GM19023 (cell line): ENCODE measurements around the gene NIT2.
"Not testable (repeated sequence)": the region's sequence is repeated elsewhere in the genome, so short reads cannot be mapped to it uniquely, and the experiment has no call there.

ENCODE experiments used
- ATAC-seq: cut with Tn5 transposase; IDR thresholded peaks from one replicate; pipeline ENCODE4 v1.9.1; 2021; ENCODE audit warnings: mild to moderate bottlenecking, moderate library complexity; ENCODE audit not compliant: unreplicated experiment

Gene NIT2

DNA sequence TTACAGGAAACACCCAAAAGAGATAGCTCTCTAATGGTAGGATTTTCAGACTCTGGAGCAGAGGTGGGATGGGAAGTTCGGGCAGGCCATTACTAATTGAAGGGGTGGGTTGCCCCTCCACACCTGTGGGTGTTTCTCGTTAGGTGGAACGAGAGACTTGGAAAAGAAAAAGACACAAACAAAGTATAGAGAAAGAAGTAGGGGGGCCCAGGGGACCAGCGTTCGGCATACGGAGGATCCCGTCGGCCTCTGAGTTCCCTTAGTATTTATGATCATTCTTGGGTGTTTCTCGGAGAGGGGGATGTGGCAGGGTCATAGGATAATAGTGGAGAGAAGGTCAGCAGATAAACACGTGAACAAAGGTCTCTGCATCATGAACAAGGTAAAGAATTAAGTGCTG, 1.7 kb downstream of the NIT2 start:
- ATAC-seq = not testable (repeated sequence)

DNA sequence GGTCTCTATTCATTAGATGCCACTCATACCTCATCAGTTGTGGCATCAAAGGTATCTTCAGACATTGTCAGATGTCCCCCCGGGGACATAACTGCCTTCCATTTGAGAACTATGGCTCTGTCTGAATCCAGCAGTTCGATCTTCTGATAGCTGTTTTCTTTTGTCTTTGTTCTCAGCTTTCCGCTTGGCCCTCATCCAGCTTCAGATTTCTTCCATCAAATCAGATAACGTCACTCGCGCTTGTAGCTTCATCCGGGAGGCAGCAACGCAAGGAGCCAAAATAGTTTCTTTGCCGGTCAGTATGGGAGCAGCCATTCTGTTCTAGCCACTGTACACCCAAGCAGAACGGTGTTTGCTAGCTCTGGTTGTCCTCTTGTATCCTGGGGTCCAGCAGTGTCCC, 4.4 kb downstream of the NIT2 start:
- no peak for ATAC-seq

DNA sequence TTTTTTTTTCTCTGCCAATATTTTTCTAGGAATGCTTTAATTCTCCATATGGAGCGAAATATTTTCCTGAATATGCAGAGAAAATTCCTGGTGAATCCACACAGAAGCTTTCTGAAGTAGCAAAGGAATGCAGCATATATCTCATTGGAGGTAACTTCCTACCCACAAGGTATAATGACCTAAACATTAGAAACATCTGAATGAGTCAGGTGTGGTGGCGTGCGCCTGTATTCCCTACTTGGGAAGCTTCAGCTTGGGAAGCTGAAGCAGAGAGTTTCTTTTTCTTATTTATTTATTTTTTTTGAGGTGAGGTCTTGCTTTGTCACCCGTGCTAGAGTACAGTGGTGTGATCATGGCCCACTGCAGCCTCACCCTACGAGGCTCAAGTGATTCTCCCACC, 5.2 kb downstream of the NIT2 start:
- ATAC-seq = no peak

DNA sequence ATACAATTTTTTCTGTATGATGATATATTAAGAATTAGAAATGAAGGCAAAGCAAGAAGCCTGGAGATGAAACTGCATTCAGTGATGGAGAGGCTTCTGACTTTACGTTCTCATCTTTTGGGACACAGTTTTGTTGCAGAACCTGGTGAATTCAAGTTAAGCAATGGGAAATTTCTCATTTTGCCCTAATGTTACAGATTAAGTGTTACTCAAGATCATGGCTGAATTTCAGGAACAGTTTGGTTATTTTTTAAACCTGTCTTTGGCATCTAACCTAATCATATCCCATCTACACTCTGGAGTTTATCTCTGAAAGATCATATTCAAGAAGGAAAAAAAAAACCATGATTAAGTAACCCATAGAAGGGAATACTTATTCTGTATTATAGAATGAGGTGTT, 6.0 kb downstream of the NIT2 start:
- no peak for ATAC-seq

DNA sequence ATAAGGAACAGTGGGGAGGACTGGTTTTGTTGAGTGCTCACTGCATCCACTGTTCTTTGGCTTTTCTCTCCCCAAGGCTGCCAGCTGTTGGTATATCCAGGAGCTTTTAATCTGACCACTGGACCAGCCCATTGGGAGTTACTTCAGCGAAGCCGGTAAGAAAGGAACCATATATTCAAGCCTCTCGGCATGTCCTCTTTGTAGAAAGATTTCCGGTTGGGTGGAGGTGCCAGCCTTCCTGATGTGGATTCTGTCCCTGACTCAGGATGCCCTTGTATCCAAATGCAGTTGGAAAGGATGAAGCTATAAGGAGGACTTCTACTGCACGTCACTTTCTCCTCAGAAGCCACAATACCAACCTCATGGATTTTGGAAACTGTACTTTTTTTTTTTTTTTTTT, 14.2 kb downstream of the NIT2 start:
- no peak for ATAC-seq

DNA sequence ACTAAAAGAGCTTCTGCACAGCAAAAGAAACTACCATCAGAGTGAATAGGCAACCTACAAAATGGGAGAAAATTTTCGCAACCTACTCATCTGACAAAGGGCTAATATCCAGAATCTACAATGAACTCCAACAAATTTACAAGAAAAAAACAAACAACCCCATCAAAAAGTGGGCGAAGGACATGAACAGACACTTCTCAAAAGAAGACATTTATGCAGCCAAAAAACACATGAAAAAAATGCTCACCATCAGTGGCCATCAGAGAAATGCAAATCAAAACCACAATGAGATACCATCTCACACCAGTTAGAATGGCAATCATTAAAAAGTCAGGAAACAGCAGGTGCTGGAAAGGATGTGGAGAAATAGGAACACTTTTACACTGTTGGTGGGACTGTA, 17.2 kb downstream of the NIT2 start:
- ATAC-seq = not testable (repeated sequence)

DNA sequence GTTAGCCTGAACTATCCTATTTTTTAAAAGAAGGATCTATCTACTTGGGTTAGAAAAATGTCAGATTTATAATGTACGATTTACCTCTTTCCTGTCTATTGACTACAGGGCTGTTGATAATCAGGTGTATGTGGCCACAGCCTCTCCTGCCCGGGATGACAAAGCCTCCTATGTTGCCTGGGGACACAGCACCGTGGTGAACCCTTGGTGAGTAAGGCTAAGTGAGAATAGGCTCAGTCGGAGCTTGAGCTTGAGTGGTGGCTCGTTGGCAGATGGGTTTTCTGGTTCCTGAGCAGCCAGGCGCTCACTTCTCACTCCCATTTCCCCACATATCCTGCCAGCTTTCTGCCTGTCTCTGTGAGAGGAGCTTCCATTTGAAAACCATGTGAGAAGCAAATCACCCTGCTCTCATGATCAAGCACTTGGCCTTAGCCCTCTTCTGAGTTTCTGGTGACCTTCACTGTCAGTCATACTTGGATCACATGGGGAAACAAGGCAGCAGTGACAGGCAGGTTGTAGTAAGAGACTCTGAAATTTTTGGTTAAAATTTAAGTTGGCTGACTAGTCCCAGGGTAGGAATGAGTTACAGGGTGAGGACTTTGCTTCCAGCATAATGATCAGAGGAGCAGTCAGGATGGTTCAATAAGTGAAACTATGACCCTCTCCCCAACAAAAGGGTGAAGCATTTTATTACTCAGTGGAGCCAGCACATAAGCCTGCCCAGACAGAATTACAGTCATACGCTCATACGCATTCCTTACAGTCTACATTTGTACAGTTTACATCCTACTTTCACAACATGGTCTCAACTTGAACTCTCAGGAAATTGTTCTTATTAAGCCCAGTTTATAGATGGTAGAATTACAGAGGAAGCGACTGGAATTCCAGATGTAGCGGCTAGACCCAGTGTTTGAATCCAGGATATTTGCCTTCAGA, 18.0 kb downstream of the NIT2 start:
- no peak for ATAC-seq

DNA sequence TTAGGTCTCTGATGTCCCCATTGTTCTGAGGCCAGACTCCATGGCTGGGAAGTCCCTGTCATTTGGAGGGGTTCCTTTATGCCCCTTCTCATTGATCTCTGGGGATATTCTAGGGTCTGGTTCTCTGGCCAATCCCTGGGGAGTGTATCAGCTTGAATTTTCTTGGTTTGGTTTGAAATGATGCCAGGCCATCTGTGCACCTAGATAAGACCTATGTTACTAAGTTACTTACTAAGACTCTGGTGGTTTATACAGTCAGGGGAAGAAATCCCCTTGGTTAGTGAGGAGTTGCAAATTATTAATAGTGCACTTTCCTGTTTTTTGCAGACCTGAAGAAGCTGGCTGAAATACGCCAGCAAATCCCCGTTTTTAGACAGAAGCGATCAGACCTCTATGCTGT, 20.3 kb downstream of the NIT2 start:
- no peak for ATAC-seq

DNA sequence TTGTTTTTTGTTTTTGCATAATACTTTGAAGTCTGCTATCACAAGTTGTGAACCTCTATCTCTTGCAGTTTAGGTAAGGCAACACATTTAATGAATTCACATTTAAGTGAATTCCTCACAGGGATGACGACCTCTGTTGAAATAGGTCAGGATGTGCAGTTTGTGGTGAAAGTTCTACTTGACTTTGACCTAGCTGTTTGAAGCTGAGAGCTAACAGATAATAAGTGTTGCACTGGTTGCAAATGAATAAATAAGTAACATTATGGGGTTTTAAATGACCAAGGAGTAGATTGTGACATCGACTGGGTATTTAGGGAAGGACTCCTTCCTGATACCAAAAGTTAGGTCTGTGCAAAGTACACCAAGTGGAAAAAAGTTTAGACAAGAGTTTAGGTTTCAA, 23.9 kb downstream of the NIT2 start:
- no peak for ATAC-seq

DNA sequence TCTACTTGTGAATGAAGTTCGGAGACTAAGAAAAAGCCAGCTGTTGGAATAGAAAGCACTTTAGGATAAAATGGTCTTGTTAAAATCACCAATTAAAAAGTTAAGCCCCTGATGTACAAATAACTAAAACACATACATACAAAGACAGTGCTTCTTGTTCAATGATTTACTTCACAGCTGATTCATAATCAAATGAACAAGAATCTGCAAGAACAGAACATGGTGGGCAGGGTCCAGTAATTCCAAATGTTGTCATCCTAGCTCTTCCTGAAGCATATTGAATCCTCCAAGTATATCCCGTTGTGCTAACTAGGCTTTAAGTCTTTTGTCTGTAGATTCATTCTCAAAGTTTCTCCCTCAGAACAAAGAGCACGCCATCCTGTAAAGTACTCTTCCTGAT, 24.5 kb downstream of the NIT2 start:
- ATAC-seq = no peak

DNA sequence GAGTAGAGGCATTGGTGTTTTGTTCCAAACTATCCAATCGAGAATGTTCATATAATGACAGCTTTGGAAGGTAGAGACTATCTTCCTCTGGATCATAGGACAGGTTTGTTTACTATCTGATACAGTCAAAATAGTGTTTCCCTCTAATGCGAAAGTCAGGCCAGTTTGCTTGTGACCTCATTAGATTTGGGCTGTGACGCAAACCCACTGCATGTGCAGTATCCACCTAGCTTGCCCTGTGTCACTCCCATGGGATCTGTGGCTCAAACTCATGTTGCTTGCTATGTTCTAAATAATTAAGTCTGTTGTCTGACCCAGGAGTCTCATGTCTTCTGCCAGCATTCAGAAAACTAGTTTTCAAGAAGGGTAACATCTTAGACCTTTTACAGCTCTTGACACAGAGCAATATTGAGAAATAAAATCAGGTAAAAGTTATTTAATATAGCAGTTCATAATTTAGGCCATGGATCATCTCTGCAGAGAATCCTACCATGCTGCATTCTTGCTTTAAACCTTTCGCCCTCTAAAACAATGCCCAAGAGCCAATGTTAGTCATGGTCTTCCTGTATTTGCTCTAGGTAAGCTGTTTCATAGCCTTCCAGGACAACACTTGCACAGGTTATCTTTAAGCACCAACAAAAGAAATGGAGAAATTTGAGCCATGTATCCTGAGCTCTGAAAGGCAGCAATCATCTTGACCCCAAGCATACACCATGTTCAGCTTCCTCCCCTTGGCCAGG, 26.4 kb downstream of the NIT2 start:
- ATAC-seq = no peak

DNA sequence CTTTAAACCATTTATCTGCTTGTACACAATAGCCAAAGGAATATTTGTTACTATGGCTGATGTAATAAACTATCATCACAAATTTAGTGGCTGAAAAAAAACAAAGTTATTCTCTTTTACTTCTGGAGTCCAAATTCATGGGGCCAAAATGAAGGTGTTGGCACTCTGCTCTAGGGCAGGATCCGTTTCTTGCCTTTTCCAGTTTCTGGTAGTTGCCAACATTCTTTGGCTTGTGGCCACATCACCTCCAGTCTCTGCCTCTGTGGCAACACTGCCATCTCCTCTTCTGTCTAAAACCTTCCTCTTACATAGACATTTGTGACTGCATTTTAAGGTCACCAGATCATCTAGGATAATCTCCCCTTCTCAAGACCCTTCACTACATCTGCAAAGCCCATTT, 27.3 kb downstream of the NIT2 start:
- no peak for ATAC-seq

DNA sequence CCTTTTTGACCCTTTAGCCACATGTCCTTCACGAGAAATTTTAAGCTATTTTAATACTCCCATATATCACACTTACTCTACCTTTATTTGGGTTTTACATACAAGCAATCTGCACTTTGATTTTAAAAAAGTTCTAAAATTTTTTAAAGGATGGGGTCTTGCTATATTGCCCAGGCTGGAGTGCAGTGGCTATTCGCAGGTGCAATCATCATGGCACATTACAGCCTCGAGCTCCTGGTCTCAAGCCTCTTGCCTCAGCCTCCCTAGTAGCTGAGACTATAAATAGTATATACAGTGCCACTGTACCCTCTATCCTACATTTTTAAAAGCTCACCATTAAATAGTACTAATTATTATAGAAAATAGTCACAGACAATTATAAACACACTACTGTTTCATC, 29.9 kb downstream of the NIT2 start:
- no peak for ATAC-seq

DNA sequence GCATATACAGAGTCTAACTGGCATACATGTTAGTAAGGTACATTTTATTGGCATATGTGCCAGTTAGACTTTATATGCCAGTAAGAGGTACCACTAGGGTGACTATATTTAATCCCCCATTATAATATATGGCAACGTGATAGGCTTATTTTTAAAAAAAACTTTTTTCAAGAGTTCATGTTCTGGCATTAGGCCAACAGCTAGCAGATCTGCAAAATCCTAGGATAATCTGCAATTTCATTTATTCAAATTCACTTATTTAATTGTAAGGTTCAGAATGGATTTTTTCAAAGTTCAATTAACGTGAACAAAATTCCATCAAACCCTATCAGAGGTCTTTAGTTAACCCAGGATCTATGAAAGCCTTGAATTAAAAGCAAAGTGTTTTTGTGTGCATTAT, 31.9 kb downstream of the NIT2 start:
- no peak for ATAC-seq

DNA sequence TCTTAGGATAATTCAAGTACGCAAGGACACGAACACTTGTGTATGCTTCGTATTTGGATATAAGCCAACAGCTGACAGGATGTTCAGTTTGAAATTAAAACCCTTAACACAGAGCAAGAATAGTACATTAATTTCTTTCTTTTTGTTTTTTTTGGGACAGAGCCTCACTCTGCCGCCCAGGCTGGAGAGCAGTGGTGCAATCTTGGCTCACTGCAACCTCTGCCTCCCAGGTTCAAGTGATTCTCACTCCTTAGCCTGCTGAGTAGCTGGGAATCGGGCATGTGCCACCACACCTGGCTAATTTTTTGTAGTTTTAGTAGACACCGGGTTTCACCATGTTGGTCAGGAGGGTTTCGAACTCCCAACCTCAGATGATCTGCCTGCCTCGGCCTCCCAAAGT, 33.9 kb downstream of the NIT2 start:
- ATAC-seq = no peak

DNA sequence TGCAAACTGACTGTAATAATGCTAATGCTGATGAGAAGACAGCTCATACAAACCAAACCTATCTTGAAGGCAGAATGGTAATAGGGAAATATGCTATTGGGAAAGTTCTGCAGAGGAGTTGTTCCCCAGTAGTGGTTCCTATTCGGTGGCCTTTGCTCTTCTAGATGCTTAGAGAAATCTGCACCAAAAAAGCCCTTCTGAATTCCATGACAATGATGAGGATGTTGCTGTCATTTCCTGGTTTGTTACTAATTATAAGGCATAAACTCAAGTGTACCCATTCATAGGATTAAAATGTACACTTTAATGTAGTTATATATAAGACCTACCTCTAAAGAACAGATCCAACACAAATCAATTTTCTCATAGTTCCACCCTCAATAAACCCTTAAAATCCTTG, 36.2 kb downstream of the NIT2 start:
- no peak for ATAC-seq

DNA sequence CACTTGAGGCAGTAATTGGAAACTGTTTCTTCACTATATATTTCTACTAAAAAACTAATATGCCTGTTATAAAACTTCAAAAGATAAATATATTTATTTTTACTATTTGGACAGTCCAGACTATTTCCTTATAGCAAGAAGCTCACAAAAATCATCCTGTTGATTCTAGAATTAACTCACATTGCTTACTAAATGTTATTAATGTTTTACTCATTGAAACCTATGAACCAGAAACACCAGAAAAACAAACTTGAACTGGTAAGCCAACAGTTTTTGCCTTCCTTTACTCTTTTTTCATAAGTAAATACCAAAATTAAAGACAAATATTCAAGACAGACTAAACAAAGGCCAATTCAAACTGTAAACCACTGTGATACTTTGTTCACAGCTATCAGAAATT, 40.0 kb downstream of the NIT2 start:
- ATAC-seq = no peak

DNA sequence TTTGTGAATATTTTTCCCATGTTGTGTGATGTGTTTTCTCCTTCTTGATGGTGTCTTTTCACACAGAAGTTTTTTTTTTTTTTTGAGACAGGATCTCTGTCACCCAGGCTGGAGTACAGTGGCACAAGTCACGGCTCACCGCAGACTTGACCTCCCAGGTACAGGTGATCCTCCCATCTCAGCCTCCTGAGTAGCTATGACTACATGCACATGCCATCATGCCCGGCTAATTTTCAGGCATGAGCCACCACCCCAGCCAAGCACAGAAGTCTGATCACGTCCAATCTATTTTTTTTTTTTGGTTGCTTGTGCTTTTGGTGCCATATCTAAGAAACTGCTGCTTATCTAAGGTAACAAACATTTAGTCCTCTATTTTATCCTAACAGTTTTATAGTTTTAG, 41.7 kb downstream of the NIT2 start:
- no peak for ATAC-seq

DNA sequence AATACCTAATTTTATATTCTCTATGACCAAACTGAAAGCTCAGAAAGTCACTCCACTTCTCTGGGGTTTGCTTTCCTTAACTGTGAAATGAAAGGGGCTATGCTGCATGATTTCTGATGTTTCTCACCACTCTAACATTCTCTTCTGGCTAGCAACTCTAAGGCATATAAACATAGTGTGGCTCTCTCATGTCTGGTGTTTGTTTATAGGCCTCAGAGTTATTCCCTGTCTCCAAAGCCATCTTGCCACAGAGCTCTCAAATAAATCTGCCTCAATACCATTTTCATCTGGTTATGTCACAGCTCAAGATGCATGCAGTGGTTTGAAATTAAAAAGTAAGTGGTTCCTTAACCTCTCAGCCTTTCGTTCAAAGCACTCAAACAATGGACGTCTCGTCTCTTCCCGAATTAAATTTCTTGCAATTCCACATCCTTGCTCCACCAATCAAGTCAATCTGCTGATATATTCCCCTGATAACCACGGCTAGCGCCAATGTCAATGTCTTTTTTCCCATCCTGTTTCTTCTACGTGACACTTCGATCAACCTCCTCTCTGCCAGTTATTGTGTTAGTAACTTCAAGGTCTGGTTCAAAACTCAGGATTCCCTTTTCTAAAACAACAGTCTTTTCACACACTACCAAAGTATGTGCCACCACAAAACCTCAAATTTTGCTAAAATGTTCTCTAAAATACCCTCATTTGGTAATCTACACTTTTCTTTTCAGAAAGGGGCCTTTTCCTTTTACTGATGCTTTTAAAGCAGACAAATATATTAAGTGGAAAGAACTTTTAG, 50.4 kb downstream of the NIT2 start:
- no peak for ATAC-seq

DNA sequence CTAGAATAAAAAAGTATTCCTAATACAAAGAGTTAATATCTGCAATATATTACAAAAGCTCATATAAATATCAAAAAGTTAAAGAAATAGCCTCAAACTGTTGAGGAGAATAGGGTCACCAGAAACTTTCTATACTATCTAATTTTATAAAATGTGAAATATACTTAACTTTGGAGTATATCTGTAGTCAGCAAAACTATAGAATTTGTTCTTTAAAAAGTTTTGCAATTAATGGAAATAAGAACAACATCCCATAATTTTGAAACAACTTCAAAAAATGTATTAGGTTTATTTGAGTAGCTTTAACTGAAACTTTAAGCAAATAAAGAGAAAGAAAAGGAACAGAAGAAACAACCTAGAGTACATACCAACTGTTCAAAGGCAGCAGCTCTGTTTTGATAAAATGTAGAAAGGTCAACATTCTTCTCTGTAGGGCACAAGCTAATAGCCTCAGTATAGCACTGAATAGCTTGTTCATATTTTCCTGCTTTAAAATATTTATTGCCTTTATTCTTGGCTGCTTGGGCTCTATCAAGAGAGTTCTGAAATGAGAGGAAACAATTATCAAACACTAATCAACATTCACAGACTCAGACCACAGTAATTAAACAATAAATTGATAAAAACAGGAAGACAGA, 52.0 kb downstream of the NIT2 start:
- no peak for ATAC-seq

DNA sequence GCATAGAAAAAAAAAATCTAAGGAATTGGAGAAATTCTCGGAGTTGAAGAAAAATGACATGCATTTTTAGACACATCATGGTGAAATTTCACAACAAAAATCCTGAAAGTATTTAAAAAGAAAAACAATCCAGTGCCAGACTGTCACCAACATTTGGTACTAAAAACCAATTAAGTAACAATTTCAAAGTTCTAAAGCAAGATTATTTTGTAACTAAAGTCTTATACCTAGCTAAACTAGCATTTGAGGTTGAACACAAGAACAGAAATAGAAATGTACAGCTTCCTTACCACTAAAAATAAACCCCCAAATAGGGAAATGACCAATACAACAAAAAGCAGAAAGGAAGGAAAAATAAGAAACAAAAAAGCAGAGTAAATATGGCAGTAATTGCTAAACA, 54.5 kb downstream of the NIT2 start:
- ATAC-seq = no peak
